Right lobe of liver (tissue), 6 donors: ENCODE results near the gene RGPD8. TPM values are rescaled to one million over a fixed set of nuclear protein-coding genes. Genes with fewer than 3 reads are reported as not detected.
A peak's percentile ranks its signal among the peaks of the same experiment; 100 is the strongest.

Source experiments
- ATAC-seq, 4 donors: fragments of 200-7000 bp; cut with Tn5 transposase; one replicate each; pipeline ENCODE4 v1.9.1; 2020; ENCODE audit warnings: mild to moderate bottlenecking in 4 of 4, moderate library complexity in 4 of 4
- DNase-seq, 3 donors: peaks; one replicate each; pipeline ENCODE4 v3.0.0-alpha.2; 2020
- H3K27ac ChIP-seq, 3 donors: fragments of 200-600 bp; one replicate each; pipeline ENCODE4 v1.8.0; 2022
- H3K27me3 ChIP-seq, 2 donors: fragments of 200-600 bp; one replicate each; pipeline ENCODE4 v1.8.0; 2022
- H3K36me3 ChIP-seq, 4 donors: fragments of 200-600 bp; sonication (generic) in 1 of 4; one replicate each; pipeline versions ENCODE4 v1.5.1 to v1.8.0; 2017 to 2022; ENCODE audit warnings: control low read depth in 1 of 4
- H3K4me1 ChIP-seq, 4 donors: fragments of 200-600 bp; sonication (generic) in 1 of 4; one replicate each; pipeline versions ENCODE4 v1.5.1 to v1.8.0; 2017 to 2022; ENCODE audit warnings: control low read depth in 1 of 4
- H3K4me3 ChIP-seq, 3 donors: fragments of 200-600 bp; one replicate each; pipeline ENCODE4 v1.8.0; 2022
- H3K9me3 ChIP-seq, 4 donors: fragments of 200-600 bp; sonication (generic) in 1 of 4; one replicate each; pipeline versions ENCODE4 v1.5.1 to v1.8.0; 2017 to 2022; ENCODE audit warnings: control low read depth in 1 of 4
- POLR2A ChIP-seq: fragments of 450-650 bp; IDR thresholded peaks from one replicate; pipeline ENCODE4 v1.6.1; 2017; ENCODE audit warnings: antibody characterized with exemption, mild to moderate bottlenecking
- WGBS: methylation state at CpG from one replicate; pipeline ENCODE4 v1.1.6; 2018; ENCODE audit warnings: low coverage, low lambda C conversion rate; ENCODE audit not compliant: insufficient coverage; ENCODE audit errors: missing lambda C conversion rate; 5-methylcytosine and 5-hydroxymethylcytosine counted together
- intact Hi-C, 2 donors: fragments of 100-400 bp; cut with DNase I; formaldehyde crosslinking; loops; one replicate each; pipeline versions ENCODE4 v1.11.2 to v1.14.1; 2022
- total RNA-seq, 6 experiments: library from RNA; depleted of rRNA in 2 of 6; stranded (reverse); fragments of >200 nt in 2 of 6; fragmentation: NEBNext Ultra II Directional in 3 of 6; extraction: Animal tissue kit (Norgen Biotek cat#: 25700) in 3 of 6; gene quantifications; one replicate each; pipeline versions ENCODE4 v1.1.0 to v1.2.4, GENCODE V29; 2016 to 2023
- TF ChIP-seq, protein P1 (sequence below), 4 donors: fragments of 200-600 bp in 3 of 4; fragments of 450-650 bp in 1 of 4; IDR thresholded peaks; one replicate each; pipeline versions ENCODE4 v1.5.1 to v1.8.0; 2016 to 2022; ENCODE audit warnings: antibody characterized with exemption in 4 of 4, mild to moderate bottlenecking in 2 of 4
- donor health status: DM: no; HTN: yes; CAD: no.
- donor health status: DM: no; HTN: no; CAD: no.
- donor health status: DM: no; HTN: no; CAD: no.
- donor health status: DM: no; HTN: yes; CAD: no.
- donor health status: DM: no; HTN: yes; CAD: no.

RGPD8 gene
- total RNA-seq, 6 experiments from 2014 or later = 5.1 to 9.3 (median 7.0) TPM

DNA sequence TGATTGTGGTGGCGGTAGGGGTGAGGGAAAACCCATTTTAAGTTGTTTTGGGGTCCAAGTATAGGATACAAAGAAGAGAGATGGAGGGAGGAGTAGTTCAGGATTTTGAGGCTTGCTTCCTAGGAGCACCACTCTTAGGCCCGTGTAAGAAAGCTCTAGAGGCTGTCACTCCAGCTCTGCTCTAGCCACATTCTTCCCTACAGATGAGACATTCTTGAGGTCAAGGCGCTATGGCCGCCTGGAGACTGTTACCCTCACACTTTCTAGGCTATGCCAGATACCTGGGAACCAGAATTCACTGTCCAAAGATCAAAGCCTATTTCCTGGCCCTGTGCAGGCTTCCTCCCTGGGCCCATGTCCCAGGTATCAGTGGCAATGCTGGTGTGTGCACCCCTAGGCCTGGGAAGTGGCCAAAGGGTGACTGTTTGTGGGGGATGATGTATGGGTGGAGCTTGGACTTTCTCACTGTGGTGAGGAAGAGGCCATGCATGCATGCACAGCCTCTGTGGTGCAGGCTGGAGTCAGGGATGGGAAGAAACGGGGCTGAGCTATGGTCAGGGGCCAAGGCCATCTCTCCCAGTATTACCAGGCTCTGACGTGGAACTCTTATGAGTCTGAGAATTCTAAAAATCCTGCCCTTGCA lies 41.5 kb upstream of the RGPD8 start:
- intact Hi-C loops = no loop called here
- H3K27me3 ChIP-seq = no peaks in the 10 kb centered on the region
- H3K27ac ChIP-seq = no peak overlapping the region
- no peak for ATAC-seq
- H3K4me1 ChIP-seq = no peaks in the 10 kb centered on the region
- no peak for DNase-seq
- no peaks in the 10 kb centered on the region for H3K36me3 ChIP-seq
- H3K4me3 ChIP-seq = no peak overlapping the region
- H3K9me3 ChIP-seq = no peaks in the 10 kb centered on the region
- TF ChIP-seq, protein P1, sequence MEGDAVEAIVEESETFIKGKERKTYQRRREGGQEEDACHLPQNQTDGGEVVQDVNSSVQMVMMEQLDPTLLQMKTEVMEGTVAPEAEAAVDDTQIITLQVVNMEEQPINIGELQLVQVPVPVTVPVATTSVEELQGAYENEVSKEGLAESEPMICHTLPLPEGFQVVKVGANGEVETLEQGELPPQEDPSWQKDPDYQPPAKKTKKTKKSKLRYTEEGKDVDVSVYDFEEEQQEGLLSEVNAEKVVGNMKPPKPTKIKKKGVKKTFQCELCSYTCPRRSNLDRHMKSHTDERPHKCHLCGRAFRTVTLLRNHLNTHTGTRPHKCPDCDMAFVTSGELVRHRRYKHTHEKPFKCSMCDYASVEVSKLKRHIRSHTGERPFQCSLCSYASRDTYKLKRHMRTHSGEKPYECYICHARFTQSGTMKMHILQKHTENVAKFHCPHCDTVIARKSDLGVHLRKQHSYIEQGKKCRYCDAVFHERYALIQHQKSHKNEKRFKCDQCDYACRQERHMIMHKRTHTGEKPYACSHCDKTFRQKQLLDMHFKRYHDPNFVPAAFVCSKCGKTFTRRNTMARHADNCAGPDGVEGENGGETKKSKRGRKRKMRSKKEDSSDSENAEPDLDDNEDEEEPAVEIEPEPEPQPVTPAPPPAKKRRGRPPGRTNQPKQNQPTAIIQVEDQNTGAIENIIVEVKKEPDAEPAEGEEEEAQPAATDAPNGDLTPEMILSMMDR (IDR thresholded peaks at IDR 0.05) = no peak
- no peak for TF ChIP-seq POLR2A
- WGBS = 51% methylated on average over 4 of the region's 6 CpGs

DNA sequence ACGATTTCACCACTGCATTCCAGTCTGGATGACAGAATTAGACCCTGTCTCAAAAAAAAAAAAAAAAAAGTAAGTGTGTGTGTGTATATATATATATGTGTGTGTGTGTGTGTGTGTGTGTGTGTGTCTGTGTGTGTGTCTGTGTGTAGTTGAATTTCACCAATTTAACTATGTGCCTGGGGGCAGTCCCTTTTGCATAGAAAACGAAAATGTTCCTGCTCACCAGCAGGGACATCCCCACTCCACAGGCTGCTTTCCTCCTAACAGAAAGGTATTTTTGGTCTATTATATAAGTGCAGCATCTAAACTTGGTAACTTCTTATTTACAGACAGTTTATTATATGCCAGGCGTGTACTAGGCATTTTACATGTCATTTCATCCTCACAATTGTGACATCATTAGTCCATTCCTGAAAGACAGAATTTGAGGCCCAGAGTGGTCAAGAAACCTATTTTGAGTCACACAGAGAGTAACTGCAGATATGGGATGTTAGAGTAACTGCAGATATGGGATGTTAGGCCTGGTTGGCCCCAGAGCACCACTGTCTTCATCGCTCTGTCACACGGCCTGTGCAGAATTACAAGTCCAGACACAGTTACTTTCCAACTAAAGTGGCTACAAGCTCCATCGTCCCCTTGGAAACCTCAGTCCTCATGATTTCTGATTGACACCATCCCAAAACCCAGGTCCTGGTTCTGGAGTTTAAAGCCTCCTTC lies 39.3 kb upstream of the RGPD8 start:
- TF ChIP-seq, protein P1 (IDR thresholded peaks at IDR 0.05) = no peak
- no peak for TF ChIP-seq POLR2A
- ATAC-seq (no peak), DNase-seq (no peak)
- Histone ChIP-seq H3K27ac (no peak overlapping the region), H3K4me3 (no peak overlapping the region), H3K27me3 (no peaks in the 10 kb centered on the region), H3K9me3 (no peaks in the 10 kb centered on the region), H3K36me3 (no peaks in the 10 kb centered on the region), H3K4me1 (no peaks in the 10 kb centered on the region)
- WGBS = 84% methylated on average over 5 of the region's 6 CpGs
- intact Hi-C loops = no loop called here

DNA sequence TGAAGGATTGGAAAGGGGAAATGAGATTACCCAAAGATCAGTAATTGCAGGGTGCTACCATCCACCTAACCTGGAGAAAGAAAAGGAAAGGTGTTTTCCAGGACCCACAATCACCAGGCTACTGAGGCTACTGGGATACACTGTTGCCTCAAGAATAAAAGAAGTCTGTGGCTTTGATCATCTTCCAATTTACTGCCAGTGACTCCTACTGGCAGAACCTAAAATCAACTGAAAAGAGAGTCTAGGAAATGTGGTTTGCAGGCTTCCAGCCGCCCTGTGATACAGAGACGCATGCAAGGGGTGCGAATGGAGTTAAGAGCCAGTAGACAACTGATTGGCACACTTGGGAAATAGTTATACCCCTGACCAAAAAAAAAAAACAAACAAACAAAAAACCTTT lies 31.9 kb upstream of the RGPD8 start:
- peak in 2 of 4 donors; percentile 18 to 26 for ATAC-seq

DNA sequence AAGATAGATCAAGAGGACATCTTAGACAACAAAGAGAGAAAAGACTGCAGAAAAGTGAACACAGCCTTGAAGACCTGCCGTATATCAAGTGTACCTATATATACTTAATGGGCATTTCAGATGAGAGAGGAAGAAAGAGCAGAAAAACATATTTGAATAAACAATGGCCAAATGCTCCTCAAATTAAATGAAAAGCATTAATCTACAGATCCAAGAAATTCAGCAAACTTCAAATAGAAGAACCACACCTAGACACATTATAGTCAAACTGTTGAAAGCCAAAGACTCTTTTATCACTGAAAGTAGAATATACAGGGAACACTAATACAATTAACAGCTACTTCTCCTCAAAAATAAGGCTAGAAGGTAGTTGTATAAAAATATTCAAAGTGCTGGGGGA lies 29.8 kb upstream of the RGPD8 start:
- Histone ChIP-seq H3K27me3 (no peaks in the 10 kb centered on the region), H3K4me1 (no peaks in the 10 kb centered on the region), H3K27ac (no peak overlapping the region), H3K9me3 (no peaks in the 10 kb centered on the region), H3K36me3 (no peaks in the 10 kb centered on the region), H3K4me3 (no peak overlapping the region)
- ATAC-seq (no peak), DNase-seq (no peak)
- TF ChIP-seq, protein P1 (IDR thresholded peaks at IDR 0.05) = no peak
- TF ChIP-seq POLR2A = no peak
- intact Hi-C loops = no loop called here
- WGBS = 91% methylated on average over 1 of the region's 1 CpG

More for the DNA sequence above, 31.9 kb upstream of the RGPD8 start:
- Histone ChIP-seq H3K4me1 (no peaks in the 10 kb centered on the region), H3K9me3 (no peaks in the 10 kb centered on the region), H3K27ac (no peak overlapping the region), H3K27me3 (no peaks in the 10 kb centered on the region), H3K4me3 (no peak overlapping the region), H3K36me3 (no peaks in the 10 kb centered on the region)
- DNase-seq = no peak
- no peak for TF ChIP-seq POLR2A
- TF ChIP-seq, protein P1 (IDR thresholded peaks at IDR 0.05) = peak in 2 of 4 donors; percentile 10 to 22
- WGBS = 67% methylated on average over 3 of the region's 3 CpGs
- intact Hi-C loops = no loop called here
